AG09319 (cell line): ENCODE results near the gene TBC1D22A.
"Not testable (repeated sequence)": the region's sequence is repeated elsewhere in the genome, so short reads cannot be mapped to it uniquely, and the experiment has no call there.

Experiments used
- DNase-seq: peaks from one replicate; pipeline ENCODE4 v3.0.0-alpha.2; 2010; ENCODE audit warnings: low read depth; ENCODE audit errors: extremely low read depth
- CTCF ChIP-seq: IDR thresholded peaks from 2 replicates; pipeline ENCODE4 v1.5.1; 2011; ENCODE audit warnings: low read depth, mild to moderate bottlenecking, inconsistent platforms, low read length, moderate library complexity

The TBC1D22A gene

GRCh38 chr22:46974077-46974476 is 211.6 kb downstream of the TBC1D22A start:
- DNase-seq: no peak
- TF ChIP-seq CTCF: no peak

GRCh38 chr22:46974631-46975585 is 212.5 kb downstream of the TBC1D22A start:
- no peak for DNase-seq
- no peak for TF ChIP-seq CTCF

- no peak for DNase-seq
- TF ChIP-seq CTCF: no peak
Measured at GRCh38 chr22:46976143-46976542, 213.7 kb downstream of the TBC1D22A start.

GRCh38 chr22:46976598-46976997 is 214.1 kb downstream of the TBC1D22A start:
- TF ChIP-seq CTCF: no peak
- DNase-seq: no peak

GRCh38 chr22:46977656-46978343 is 215.3 kb downstream of the TBC1D22A start:
- DNase-seq: no peak
- TF ChIP-seq CTCF: no peak

GRCh38 chr22:46978668-46979067 is 216.2 kb downstream of the TBC1D22A start:
- DNase-seq: not testable (repeated sequence)

GRCh38 chr22:46979506-46979905 is 217.1 kb downstream of the TBC1D22A start:
- no peak for TF ChIP-seq CTCF
- no peak for DNase-seq
